Measurements from ENCODE around the gene NMNAT3. TPM values are rescaled to one million over a fixed set of nuclear protein-coding genes. Genes with fewer than 3 reads are reported as not detected.

Gene NMNAT3
- total and polyA plus RNA-seq, 4 donors = 3.4 to 13.1 (median 8.9) TPM

GRCh38 chr3:139541532-139542288 lies 136.1 kb downstream of the NMNAT3 start:
- no peak overlapping the region for H3K27ac ChIP-seq (ENCODE audit: low read depth in 1 of 2, low read length in 2 of 2)
- WGBS, 2 donors = 93 to 95% methylated on average over 5 of the region's 5 CpGs

GRCh38 chr3:139540651-139541531 lies 136.9 kb downstream of the NMNAT3 start:
- Histone ChIP-seq H3K9me3 (ENCODE audit: control insufficient read depth, low read length) (no peaks in the 10 kb centered on the region), H3K27ac (ENCODE audit: low read depth in 1 of 2, low read length in 2 of 2) (no peak overlapping the region), H3K27me3 (ENCODE audit: control insufficient read depth in 1 of 2, insufficient read depth in 2 of 2, low read length in 1 of 2) (no peaks in the 10 kb centered on the region), H3K4me3 (ENCODE audit: low read length in 2 of 2) (no peak overlapping the region), H3K36me3 (ENCODE audit: control insufficient read depth in 1 of 2, insufficient read depth in 2 of 2, low read length in 1 of 2) (no peaks in the 10 kb centered on the region), H3K4me1 (ENCODE audit: control insufficient read depth in 1 of 2, insufficient read depth in 2 of 2, low read length in 2 of 2) (no peaks in the 10 kb centered on the region)
- ATAC-seq (ENCODE audit: low FRiP score) (no peak), DNase-seq (no peak)
- intact Hi-C loops (cut with DNase I) = no loop called here
- 69 to 80% methylated on average over 6 of the region's 6 CpGs for WGBS, 2 donors

More at GRCh38 chr3:139541532-139542288, 136.1 kb downstream of the NMNAT3 start:
- no peak overlapping the region for H3K4me3 ChIP-seq (ENCODE audit: low read length in 2 of 2)
- H3K36me3 ChIP-seq (ENCODE audit: control insufficient read depth in 1 of 2, insufficient read depth in 2 of 2, low read length in 1 of 2) = no peaks in the 10 kb centered on the region
- ATAC-seq (ENCODE audit: low FRiP score) (no peak), DNase-seq (no peak)
- H3K27me3 ChIP-seq (ENCODE audit: control insufficient read depth in 1 of 2, insufficient read depth in 2 of 2, low read length in 1 of 2) = no peaks in the 10 kb centered on the region
- intact Hi-C loops (cut with DNase I) = no loop called here
- H3K9me3 ChIP-seq (ENCODE audit: control insufficient read depth, low read length) = no peaks in the 10 kb centered on the region
- no peaks in the 10 kb centered on the region for H3K4me1 ChIP-seq (ENCODE audit: control insufficient read depth in 1 of 2, insufficient read depth in 2 of 2, low read length in 2 of 2)

GRCh38 chr3:139538733-139539132 lies 139.0 kb downstream of the NMNAT3 start:
- H3K36me3 ChIP-seq (ENCODE audit: control insufficient read depth in 1 of 2, insufficient read depth in 2 of 2, low read length in 1 of 2) = no peaks in the 10 kb centered on the region
- ATAC-seq (ENCODE audit: low FRiP score) = peak; percentile 12
- H3K27ac ChIP-seq (ENCODE audit: low read depth in 1 of 2, low read length in 2 of 2) = no peak overlapping the region
- intact Hi-C loops (cut with DNase I) = loop anchor here in 1 of 2 donors (5.0 kb wide), 1 partner anchor 139 kb away; the partner anchor contains the start of gene NMNAT3
- no peaks in the 10 kb centered on the region for H3K27me3 ChIP-seq (ENCODE audit: control insufficient read depth in 1 of 2, insufficient read depth in 2 of 2, low read length in 1 of 2)
- H3K9me3 ChIP-seq (ENCODE audit: control insufficient read depth, low read length) = no peaks in the 10 kb centered on the region
- peaks cover 0 to 4% of the 10 kb centered on the region in 2 donors for H3K4me1 ChIP-seq (ENCODE audit: control insufficient read depth in 1 of 2, insufficient read depth in 2 of 2, low read length in 2 of 2)
- peak overlapping the region; percentile 32 to 45 for H3K4me3 ChIP-seq (ENCODE audit: low read length in 2 of 2)
- peak; percentile 74 to 86 for DNase-seq
- WGBS, 2 donors = 16 to 25% methylated on average over 21 of the region's 21 CpGs

- Histone ChIP-seq H3K4me3 (ENCODE audit: low read length in 2 of 2) (no peak overlapping the region), H3K27ac (ENCODE audit: low read depth in 1 of 2, low read length in 2 of 2) (no peak overlapping the region), H3K27me3 (ENCODE audit: control insufficient read depth in 1 of 2, insufficient read depth in 2 of 2, low read length in 1 of 2) (no peaks in the 10 kb centered on the region), H3K4me1 (ENCODE audit: control insufficient read depth in 1 of 2, insufficient read depth in 2 of 2, low read length in 2 of 2) (peaks cover 0 to 4% of the 10 kb centered on the region in 2 donors), H3K9me3 (ENCODE audit: control insufficient read depth, low read length) (no peaks in the 10 kb centered on the region), H3K36me3 (ENCODE audit: control insufficient read depth in 1 of 2, insufficient read depth in 2 of 2, low read length in 1 of 2) (no peaks in the 10 kb centered on the region)
- DNase-seq (no peak), ATAC-seq (ENCODE audit: low FRiP score) (no peak)
- WGBS, 2 donors = 82 to 87% methylated on average over 5 of the region's 5 CpGs
- intact Hi-C loops (cut with DNase I) = loop anchor here in 1 of 2 donors (5.0 kb wide), 1 partner anchor 139 kb away; the partner anchor contains the start of gene NMNAT3
Observed at GRCh38 chr3:139537795-139538621, 139.8 kb downstream of the NMNAT3 start.

- DNase-seq (no peak), ATAC-seq (ENCODE audit: low FRiP score) (no peak)
- peaks cover 0 to 4% of the 10 kb centered on the region in 2 donors for H3K4me1 ChIP-seq (ENCODE audit: control insufficient read depth in 1 of 2, insufficient read depth in 2 of 2, low read length in 2 of 2)
- no peaks in the 10 kb centered on the region for H3K27me3 ChIP-seq (ENCODE audit: control insufficient read depth in 1 of 2, insufficient read depth in 2 of 2, low read length in 1 of 2)
- H3K4me3 ChIP-seq (ENCODE audit: low read length in 2 of 2) = no peak overlapping the region
- no peak overlapping the region for H3K27ac ChIP-seq (ENCODE audit: low read depth in 1 of 2, low read length in 2 of 2)
- intact Hi-C loops (cut with DNase I) = loop anchor here in 1 of 2 donors (5.0 kb wide), 1 partner anchor 140 kb away; the partner anchor contains the start of gene NMNAT3
- H3K36me3 ChIP-seq (ENCODE audit: control insufficient read depth in 1 of 2, insufficient read depth in 2 of 2, low read length in 1 of 2) = no peaks in the 10 kb centered on the region
- H3K9me3 ChIP-seq (ENCODE audit: control insufficient read depth, low read length) = no peaks in the 10 kb centered on the region
Observed at GRCh38 chr3:139537361-139537760, 140.4 kb downstream of the NMNAT3 start.

GRCh38 chr3:139534992-139535879 lies 142.5 kb downstream of the NMNAT3 start:
- no peaks in the 10 kb centered on the region for H3K36me3 ChIP-seq (ENCODE audit: control insufficient read depth in 1 of 2, insufficient read depth in 2 of 2, low read length in 1 of 2)
- intact Hi-C loops (cut with DNase I) = loop anchor here in 1 of 2 donors (5.0 kb wide), 1 partner anchor 142 kb away; the partner anchor contains the start of gene NMNAT3
- H3K27me3 ChIP-seq (ENCODE audit: control insufficient read depth in 1 of 2, insufficient read depth in 2 of 2, low read length in 1 of 2) = no peaks in the 10 kb centered on the region
- peak overlapping the region; percentile 58 to 65 for H3K27ac ChIP-seq (ENCODE audit: low read depth in 1 of 2, low read length in 2 of 2)
- no peaks in the 10 kb centered on the region for H3K9me3 ChIP-seq (ENCODE audit: control insufficient read depth, low read length)
- WGBS, 2 donors = 13 to 18% methylated on average over 12 of the region's 12 CpGs
- peak; percentile 81 to 89 for DNase-seq
- H3K4me3 ChIP-seq (ENCODE audit: low read length in 2 of 2) = no peak overlapping the region
- peaks cover 0 to 4% of the 10 kb centered on the region in 2 donors for H3K4me1 ChIP-seq (ENCODE audit: control insufficient read depth in 1 of 2, insufficient read depth in 2 of 2, low read length in 2 of 2)
- peak; percentile 84 for ATAC-seq (ENCODE audit: low FRiP score)

- ATAC-seq (ENCODE audit: low FRiP score) = peak; percentile 2
- no peak for DNase-seq
- H3K27ac ChIP-seq (ENCODE audit: low read depth in 1 of 2, low read length in 2 of 2) = peak overlapping the region; percentile 22 to 81
- H3K4me3 ChIP-seq (ENCODE audit: low read length in 2 of 2) = no peak overlapping the region
- H3K27me3 ChIP-seq (ENCODE audit: control insufficient read depth in 1 of 2, insufficient read depth in 2 of 2, low read length in 1 of 2) = no peaks in the 10 kb centered on the region
- peaks cover 0 to 4% of the 10 kb centered on the region in 2 donors for H3K4me1 ChIP-seq (ENCODE audit: control insufficient read depth in 1 of 2, insufficient read depth in 2 of 2, low read length in 2 of 2)
- H3K9me3 ChIP-seq (ENCODE audit: control insufficient read depth, low read length) = no peaks in the 10 kb centered on the region
- 9 to 15% methylated on average over 1 of the region's 1 CpG for WGBS, 2 donors
- intact Hi-C loops (cut with DNase I) = no loop called here
- no peaks in the 10 kb centered on the region for H3K36me3 ChIP-seq (ENCODE audit: control insufficient read depth in 1 of 2, insufficient read depth in 2 of 2, low read length in 1 of 2)
Observed at GRCh38 chr3:139534455-139534812, 143.3 kb downstream of the NMNAT3 start.

Measured in aorta (tissue), 5 donors.